ENCODE results near the gene POLE.

POLE gene

GRCh38 chr12:132575661-132576060 is 111.5 kb downstream of the POLE start:
- Histone ChIP-seq H3K4me1 (ENCODE audit: insufficient read depth, low read length, poor library complexity, severe bottlenecking) (no peaks in the 10 kb centered on the region), H4K20me1 (ENCODE audit: insufficient read depth, low read length, poor library complexity, severe bottlenecking) (peaks cover 7% of the 10 kb centered on the region), H3K9me3 (ENCODE audit: insufficient read depth, low read depth, low read length) (no peaks in the 10 kb centered on the region), H3F3A (ENCODE audit: low read depth) (no peaks in the 10 kb centered on the region), H3K36me3 (ENCODE audit: insufficient read depth, low read length) (peaks cover 74% of the 10 kb centered on the region; the same call in 1 of the 2 replicates), H3K4me3 (ENCODE audit: low read length, poor library complexity, severe bottlenecking) (no peak overlapping the region), H3K27me3 (ENCODE audit: insufficient read depth, low read length, poor library complexity, severe bottlenecking) (no peaks in the 10 kb centered on the region), H3K4me2 (ENCODE audit: low read depth, low read length, poor library complexity, severe bottlenecking) (no peak overlapping the region), H3K9ac (ENCODE audit: low read depth, low read length, poor library complexity, severe bottlenecking) (no peak overlapping the region), H2AFZ (ENCODE audit: low read length) (no peak overlapping the region), H3K79me2 (ENCODE audit: insufficient read depth, low read length) (no peaks in the 10 kb centered on the region), H3K9me2 (replicated peaks; ENCODE audit: low read depth, low read length) (no peaks in the 10 kb centered on the region)
- no peak for TF ChIP-seq EZH2phosphoT487 (IDR thresholded peaks at IDR 0.05; ENCODE audit: borderline replicate concordance)
- TF ChIP-seq, protein P1, sequence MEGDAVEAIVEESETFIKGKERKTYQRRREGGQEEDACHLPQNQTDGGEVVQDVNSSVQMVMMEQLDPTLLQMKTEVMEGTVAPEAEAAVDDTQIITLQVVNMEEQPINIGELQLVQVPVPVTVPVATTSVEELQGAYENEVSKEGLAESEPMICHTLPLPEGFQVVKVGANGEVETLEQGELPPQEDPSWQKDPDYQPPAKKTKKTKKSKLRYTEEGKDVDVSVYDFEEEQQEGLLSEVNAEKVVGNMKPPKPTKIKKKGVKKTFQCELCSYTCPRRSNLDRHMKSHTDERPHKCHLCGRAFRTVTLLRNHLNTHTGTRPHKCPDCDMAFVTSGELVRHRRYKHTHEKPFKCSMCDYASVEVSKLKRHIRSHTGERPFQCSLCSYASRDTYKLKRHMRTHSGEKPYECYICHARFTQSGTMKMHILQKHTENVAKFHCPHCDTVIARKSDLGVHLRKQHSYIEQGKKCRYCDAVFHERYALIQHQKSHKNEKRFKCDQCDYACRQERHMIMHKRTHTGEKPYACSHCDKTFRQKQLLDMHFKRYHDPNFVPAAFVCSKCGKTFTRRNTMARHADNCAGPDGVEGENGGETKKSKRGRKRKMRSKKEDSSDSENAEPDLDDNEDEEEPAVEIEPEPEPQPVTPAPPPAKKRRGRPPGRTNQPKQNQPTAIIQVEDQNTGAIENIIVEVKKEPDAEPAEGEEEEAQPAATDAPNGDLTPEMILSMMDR (conservative IDR thresholded peaks at IDR 0.05; ENCODE audit: low read length), result no peak

- peaks cover 14% of the 10 kb centered on the region for H4K20me1 ChIP-seq (ENCODE audit: insufficient read depth, low read length, poor library complexity, severe bottlenecking)
- peaks cover 1% of the 10 kb centered on the region for H3K4me1 ChIP-seq (ENCODE audit: insufficient read depth, low read length, poor library complexity, severe bottlenecking)
- H3K27me3 ChIP-seq (ENCODE audit: insufficient read depth, low read length, poor library complexity, severe bottlenecking), result no peaks in the 10 kb centered on the region
- no peaks in the 10 kb centered on the region for H3K9me3 ChIP-seq (ENCODE audit: insufficient read depth, low read depth, low read length)
- H3K4me3 ChIP-seq (ENCODE audit: low read length, poor library complexity, severe bottlenecking), result no peak overlapping the region
- no peak overlapping the region for H3K4me2 ChIP-seq (ENCODE audit: low read depth, low read length, poor library complexity, severe bottlenecking)
- H3K36me3 ChIP-seq (ENCODE audit: insufficient read depth, low read length), result peaks cover 80% of the 10 kb centered on the region; the same call in 1 of the 2 replicates
- H3K9me2 ChIP-seq (replicated peaks; ENCODE audit: low read depth, low read length), result no peaks in the 10 kb centered on the region
- H2AFZ ChIP-seq (ENCODE audit: low read length), result no peak overlapping the region
- H3F3A ChIP-seq (ENCODE audit: low read depth), result no peaks in the 10 kb centered on the region
- TF ChIP-seq EZH2phosphoT487 (IDR thresholded peaks at IDR 0.05; ENCODE audit: borderline replicate concordance), result no peak
- TF ChIP-seq, protein P1 (conservative IDR thresholded peaks at IDR 0.05; ENCODE audit: low read length), result no peak
- H3K9ac ChIP-seq (ENCODE audit: low read depth, low read length, poor library complexity, severe bottlenecking), result no peak overlapping the region
- no peaks in the 10 kb centered on the region for H3K79me2 ChIP-seq (ENCODE audit: insufficient read depth, low read length)
Observed at GRCh38 chr12:132574271-132574996, 112.7 kb downstream of the POLE start.
